ENCODE results near the gene PROM1. TPM values are rescaled to one million over a fixed set of nuclear protein-coding genes. Genes with fewer than 3 reads are reported as not detected.

Gene PROM1
- total RNA-seq, 1 experiment from 2014 or later = 196 TPM

DNA sequence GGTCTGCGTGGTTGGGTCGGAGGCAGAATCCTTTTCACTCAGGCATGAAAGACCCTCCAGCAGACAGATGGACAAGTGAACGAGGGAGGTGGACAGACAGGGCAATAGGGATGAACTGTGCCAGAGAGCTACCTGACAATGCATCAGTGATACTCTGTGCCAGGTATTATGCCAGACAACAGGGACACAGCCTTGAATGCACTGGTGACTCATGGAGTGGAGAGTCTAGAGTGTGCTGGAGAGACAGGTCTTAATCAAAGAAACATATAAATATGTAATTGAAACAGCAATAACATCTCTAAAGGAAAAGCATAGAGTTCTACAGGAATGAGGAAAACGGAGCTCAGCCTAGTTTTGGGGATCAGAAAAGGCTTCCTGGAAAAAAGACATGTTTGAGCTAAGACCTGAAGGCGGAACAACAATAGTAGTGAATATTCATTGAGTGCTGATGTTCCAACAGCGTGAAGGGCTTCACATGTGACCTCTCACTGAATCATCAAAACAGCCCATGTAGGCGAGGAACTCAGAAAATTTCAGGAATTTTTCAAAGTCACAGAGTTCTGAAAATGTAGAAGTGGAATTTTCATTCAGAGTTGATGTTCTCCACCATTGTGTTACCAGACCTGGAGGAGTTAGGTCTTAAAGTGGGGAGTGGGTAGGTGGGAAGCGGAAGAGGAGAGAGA lies 100.8 kb downstream of the PROM1 start:
- Histone ChIP-seq H3K4me1 (no peaks in the 10 kb centered on the region), H3K4me3 (ENCODE audit: low read depth, low read length) (no peak overlapping the region), H3K27me3 (replicated peaks; ENCODE audit: control insufficient read depth, insufficient read depth, low read length) (no peaks in the 10 kb centered on the region), H3K9me3 (no peaks in the 10 kb centered on the region), H3K36me3 (ENCODE audit: control insufficient read depth, insufficient read depth, low read length) (peaks cover 3% of the 10 kb centered on the region)
- H3K27ac Mint-ChIP-seq (ENCODE audit: unreplicated experiment) = no peak overlapping the region
- intact Hi-C loops (cut with micrococcal nuclease; ENCODE audit: unreplicated experiment) = no loop called here
- H3K36me3 Mint-ChIP-seq (ENCODE audit: insufficient read depth, unreplicated experiment) = peaks cover 89% of the 10 kb centered on the region
- no peak overlapping the region for H3K4me3 Mint-ChIP-seq (ENCODE audit: unreplicated experiment)
- no peak for DNase-seq
- H3K4me1 Mint-ChIP-seq (ENCODE audit: low read depth, unreplicated experiment) = peaks cover 7% of the 10 kb centered on the region
- no TSS peak for BruUV-seq (replicated peaks)
- no peaks in the 10 kb centered on the region for H3K9me3 Mint-ChIP-seq (ENCODE audit: unreplicated experiment)
- TF ChIP-seq, protein P1, sequence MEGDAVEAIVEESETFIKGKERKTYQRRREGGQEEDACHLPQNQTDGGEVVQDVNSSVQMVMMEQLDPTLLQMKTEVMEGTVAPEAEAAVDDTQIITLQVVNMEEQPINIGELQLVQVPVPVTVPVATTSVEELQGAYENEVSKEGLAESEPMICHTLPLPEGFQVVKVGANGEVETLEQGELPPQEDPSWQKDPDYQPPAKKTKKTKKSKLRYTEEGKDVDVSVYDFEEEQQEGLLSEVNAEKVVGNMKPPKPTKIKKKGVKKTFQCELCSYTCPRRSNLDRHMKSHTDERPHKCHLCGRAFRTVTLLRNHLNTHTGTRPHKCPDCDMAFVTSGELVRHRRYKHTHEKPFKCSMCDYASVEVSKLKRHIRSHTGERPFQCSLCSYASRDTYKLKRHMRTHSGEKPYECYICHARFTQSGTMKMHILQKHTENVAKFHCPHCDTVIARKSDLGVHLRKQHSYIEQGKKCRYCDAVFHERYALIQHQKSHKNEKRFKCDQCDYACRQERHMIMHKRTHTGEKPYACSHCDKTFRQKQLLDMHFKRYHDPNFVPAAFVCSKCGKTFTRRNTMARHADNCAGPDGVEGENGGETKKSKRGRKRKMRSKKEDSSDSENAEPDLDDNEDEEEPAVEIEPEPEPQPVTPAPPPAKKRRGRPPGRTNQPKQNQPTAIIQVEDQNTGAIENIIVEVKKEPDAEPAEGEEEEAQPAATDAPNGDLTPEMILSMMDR (IDR thresholded peaks at IDR 0.05; ENCODE audit: insufficient read depth in 1 of 2, low read depth in 1 of 2, low read length in 1 of 2, severe bottlenecking in 1 of 2, unreplicated experiment in 1 of 2) = no peak
- POLR2A ChIA-PET = no interaction called here
- no peaks in the 10 kb centered on the region for H3K27me3 Mint-ChIP-seq (ENCODE audit: insufficient read depth, unreplicated experiment)
- CTCF ChIA-PET = no interaction called here

DNA sequence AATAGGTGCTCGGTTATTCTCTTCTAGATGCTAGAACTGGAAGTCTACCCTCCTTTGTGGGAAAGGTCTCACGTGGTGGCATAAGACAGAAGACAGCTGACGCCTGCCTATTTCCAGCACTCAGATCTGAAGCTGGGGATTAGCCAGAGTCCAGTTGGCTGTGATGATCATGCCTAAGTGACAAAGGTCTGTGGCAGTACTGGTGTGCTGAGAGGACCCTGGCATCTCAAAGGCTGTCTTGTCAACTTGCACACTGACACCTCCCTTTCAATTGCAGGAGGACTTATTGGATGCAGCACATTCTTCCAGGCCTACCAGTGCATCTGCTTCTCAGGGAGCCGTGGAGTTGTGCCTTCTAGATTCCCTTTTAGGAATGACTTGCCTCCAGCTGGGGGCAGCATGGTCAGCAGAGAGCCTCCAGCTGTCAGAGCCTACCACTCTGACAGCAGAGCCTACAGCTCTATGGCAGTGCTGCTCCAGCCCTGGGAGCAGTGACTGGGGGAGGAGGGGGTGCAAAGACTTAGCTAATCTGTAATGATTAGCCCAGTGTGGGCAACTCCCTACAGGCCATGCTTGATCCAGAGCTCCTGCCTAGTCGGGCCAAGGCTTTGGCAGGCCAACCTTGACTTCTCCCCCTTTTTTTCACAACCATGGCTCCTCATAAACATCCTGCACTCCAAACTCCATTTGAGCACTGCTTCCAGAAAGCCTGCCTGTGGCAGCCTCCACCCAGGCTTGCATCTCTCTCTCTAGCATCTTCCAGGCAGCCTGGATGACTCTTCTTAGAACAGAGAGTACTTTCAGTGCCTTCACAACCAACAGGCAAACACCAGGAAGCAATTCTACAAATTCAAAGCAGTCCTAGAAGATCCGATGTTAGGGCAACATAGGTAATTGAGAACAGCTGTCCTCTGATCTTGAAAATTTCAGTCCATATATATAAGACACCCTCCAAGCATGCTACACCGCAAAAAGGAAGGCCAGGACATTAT lies 107.1 kb downstream of the PROM1 start:
- H3K27ac Mint-ChIP-seq (ENCODE audit: unreplicated experiment) = no peak overlapping the region
- peaks cover 76% of the 10 kb centered on the region for H3K36me3 Mint-ChIP-seq (ENCODE audit: insufficient read depth, unreplicated experiment)
- H3K4me1 ChIP-seq = no peaks in the 10 kb centered on the region
- H3K4me3 ChIP-seq (ENCODE audit: low read depth, low read length) = no peak overlapping the region
- no peaks in the 10 kb centered on the region for H3K27me3 ChIP-seq (replicated peaks; ENCODE audit: control insufficient read depth, insufficient read depth, low read length)
- TF ChIP-seq, protein P1 (IDR thresholded peaks at IDR 0.05; ENCODE audit: insufficient read depth in 1 of 2, low read depth in 1 of 2, low read length in 1 of 2, severe bottlenecking in 1 of 2, unreplicated experiment in 1 of 2) = no peak
- H3K36me3 ChIP-seq (ENCODE audit: control insufficient read depth, insufficient read depth, low read length) = no peaks in the 10 kb centered on the region; the same call in none of the 2 replicates
- intact Hi-C loops (cut with micrococcal nuclease; ENCODE audit: unreplicated experiment) = no loop called here
- DNase-seq = no peak
- BruUV-seq (replicated peaks) = no TSS peak
- CTCF ChIA-PET = interaction anchor here (1.0 kb wide), 1 partner anchor 288 kb away, joined by 5 read pairs; no protein-coding TSS in a partner anchor
- H3K4me1 Mint-ChIP-seq (ENCODE audit: low read depth, unreplicated experiment) = no peaks in the 10 kb centered on the region
- H3K9me3 Mint-ChIP-seq (ENCODE audit: unreplicated experiment) = no peaks in the 10 kb centered on the region
- no peaks in the 10 kb centered on the region for H3K9me3 ChIP-seq
- POLR2A ChIA-PET = no interaction called here
- no peak overlapping the region for H3K4me3 Mint-ChIP-seq (ENCODE audit: unreplicated experiment)
- H3K27me3 Mint-ChIP-seq (ENCODE audit: insufficient read depth, unreplicated experiment) = no peaks in the 10 kb centered on the region

DNA sequence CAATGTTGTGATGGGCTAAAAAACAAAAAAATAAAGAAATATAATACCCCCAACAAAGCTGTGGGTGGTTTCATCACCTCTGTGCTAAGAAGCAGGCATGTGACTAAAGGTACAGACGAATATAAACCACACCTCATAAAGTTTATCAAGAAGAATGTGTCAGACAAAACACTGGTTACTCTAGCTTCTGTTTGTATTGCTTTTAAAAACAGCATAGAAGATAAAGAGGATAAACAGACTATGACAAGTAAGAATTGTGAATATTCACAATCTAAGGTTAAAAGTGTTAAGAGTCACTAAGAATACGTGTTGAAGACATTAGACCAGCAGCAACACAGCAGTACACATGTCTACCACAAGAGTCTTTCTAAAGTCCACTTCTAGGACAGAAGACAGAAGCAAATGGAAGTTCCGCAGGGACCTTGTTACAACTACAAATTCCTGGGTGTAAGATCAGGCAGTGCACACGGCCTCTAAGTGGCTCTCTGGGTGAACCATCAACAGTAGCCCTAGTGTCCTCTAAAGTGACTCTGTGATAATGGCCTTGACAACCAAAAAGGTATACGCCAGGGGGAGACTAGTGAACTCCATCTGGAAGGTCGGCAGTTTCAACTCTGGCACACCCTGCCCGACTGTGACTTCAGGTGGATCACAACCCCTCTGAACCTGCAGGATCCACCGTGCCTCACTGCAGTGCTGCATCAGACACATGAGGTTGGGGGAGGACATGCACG lies 112.6 kb downstream of the PROM1 start:
- peaks cover 11% of the 10 kb centered on the region for H3K9me3 Mint-ChIP-seq (ENCODE audit: unreplicated experiment)
- no peak overlapping the region for H3K4me3 Mint-ChIP-seq (ENCODE audit: unreplicated experiment)
- no peaks in the 10 kb centered on the region for H3K4me1 Mint-ChIP-seq (ENCODE audit: low read depth, unreplicated experiment)
- no peaks in the 10 kb centered on the region for H3K27me3 ChIP-seq (replicated peaks; ENCODE audit: control insufficient read depth, insufficient read depth, low read length)
- H3K4me1 ChIP-seq = no peaks in the 10 kb centered on the region
- peaks cover 67% of the 10 kb centered on the region for H3K36me3 Mint-ChIP-seq (ENCODE audit: insufficient read depth, unreplicated experiment)
- CTCF ChIA-PET = no interaction called here
- no peaks in the 10 kb centered on the region for H3K27me3 Mint-ChIP-seq (ENCODE audit: insufficient read depth, unreplicated experiment)
- no TSS peak for BruUV-seq (replicated peaks)
- POLR2A ChIA-PET = no interaction called here
- no peak for DNase-seq
- H3K27ac Mint-ChIP-seq (ENCODE audit: unreplicated experiment) = no peak overlapping the region
- no peak overlapping the region for H3K4me3 ChIP-seq (ENCODE audit: low read depth, low read length)
- TF ChIP-seq, protein P1 (IDR thresholded peaks at IDR 0.05; ENCODE audit: insufficient read depth in 1 of 2, low read depth in 1 of 2, low read length in 1 of 2, severe bottlenecking in 1 of 2, unreplicated experiment in 1 of 2) = no peak
- intact Hi-C loops (cut with micrococcal nuclease; ENCODE audit: unreplicated experiment) = no loop called here
- 0 out of 2 replicates have a peak, but pooled peaks cover under 1% of the 10 kb centered on the region for H3K9me3 ChIP-seq
- no peaks in the 10 kb centered on the region; the same call in 1 of the 2 replicates for H3K36me3 ChIP-seq (ENCODE audit: control insufficient read depth, insufficient read depth, low read length)
